Cardiac atrium fibroblast (primary cell): ENCODE results near the gene CDCA7. TPM values are rescaled to one million over a fixed set of nuclear protein-coding genes. Genes with fewer than 3 reads are reported as not detected.

Experiments
- total RNA-seq: library from RNA; depleted of rRNA; stranded (reverse); fragments of >200 nt; gene quantifications from 2 replicates; pipeline ENCODE4 v1.2.3, GENCODE V29; 2015

CDCA7 gene
- total RNA-seq = 1.1 and 5.7 TPM in 2 replicates

GRCh38 chr2:173354582-173355131 is at the start of gene CDCA7:
CDCA7 (plus strand) TSS chr2:173354872; CDS start chr2:173354964, 92 bp downstream.

